A549 (cell line): Measurements from ENCODE around the gene TNS1. TPM values are rescaled to one million over a fixed set of nuclear protein-coding genes. Genes with fewer than 3 reads are reported as not detected.

Experiments
- ATAC-seq, 2 experiments: fragments of 200-7000 bp in 1 of 2; fragments of >200 bp in 1 of 2; cut with Nextera tagmentation in 1 of 2; cut with Tn5 transposase in 1 of 2; 3 replicates each; pipeline versions ENCODE4 v1.8.0 to v1.9.1; 2018 to 2020; ENCODE audit warnings: mild to moderate bottlenecking in 1 of 2, moderate library complexity in 1 of 2
- CTCF ChIA-PET: fragments of 300-600 bp; sonication (Branson Sonifier 250); formaldehyde crosslinking; extraction: SDS; loops from one replicate; lab custom pipeline; 2021; ENCODE audit warnings: antibody characterized with exemption, inconsistent platforms; lab: Yijun Ruan, JAX
- POLR2A ChIA-PET: fragments of 350-600 bp; formaldehyde crosslinking; extraction: SDS; loops from one replicate; lab custom pipeline; 2021; ENCODE audit warnings: antibody characterized with exemption, inconsistent platforms; lab: Yijun Ruan, JAX
- DNase-seq, 2 experiments: peaks; one replicate each; pipeline versions ENCODE4 v3.0.0 to v3.0.0-alpha.2; 2011 to 2016; ENCODE audit warnings: low read depth in 1 of 2, low spot score in 1 of 2
- FAIRE-seq: peaks from 2 replicates; lab custom pipeline; 2011; peaks lifted over from hg19 to GRCh38; lab: Jason Lieb, UNC
- H3K27ac ChIP-seq, 2 experiments: fragments of >200 bp; sonication (Bioruptor Twin); formaldehyde crosslinking; 3 replicates each; pipeline ENCODE4 v1.5.1; 2016 to 2017
- H3K4me1 ChIP-seq: fragments of >200 bp; sonication (Bioruptor Twin); formaldehyde crosslinking; 3 replicates; pipeline ENCODE4 v1.6.1; 2016
- H3K4me2 ChIP-seq: fragments of >200 bp; sonication (Bioruptor Twin); formaldehyde crosslinking; 3 replicates; pipeline ENCODE4 v1.6.1; 2016
- H3K4me3 ChIP-seq: fragments of >200 bp; sonication (Bioruptor Twin); formaldehyde crosslinking; 3 replicates; pipeline ENCODE4 v1.5.1; 2016
- H3K9me3 ChIP-seq: fragments of >200 bp; sonication (Bioruptor Twin); formaldehyde crosslinking; 3 replicates; pipeline ENCODE4 v1.6.1; 2016
- CBX2 ChIP-seq: fragments of 200-600 bp; sonication (generic); IDR thresholded peaks from 2 replicates; pipeline ENCODE4 v1.6.1; 2016; ENCODE audit warnings: low read depth, mild to moderate bottlenecking, borderline replicate concordance
- ELK1 ChIP-seq: fragments of 150-350 bp; IDR thresholded peaks from 2 replicates; pipeline ENCODE4 v1.6.1; 2014; ENCODE audit warnings: low read depth, mild to moderate bottlenecking, low read length
- ESRRA ChIP-seq: fragments of 150-350 bp; IDR thresholded peaks from 2 replicates; pipeline ENCODE4 v1.6.1; 2014; ENCODE audit warnings: mild to moderate bottlenecking, low read length, borderline replicate concordance
- FOXS1 ChIP-seq: fragments of 250-450 bp; sonication (Bioruptor Pico); IDR thresholded peaks from 2 replicates; pipeline ENCODE4 v1.5.0; 2020; ENCODE audit warnings: mild to moderate bottlenecking, moderate library complexity
- HDAC2 ChIP-seq: fragments of 200-600 bp; sonication (generic); IDR thresholded peaks from 2 replicates; pipeline ENCODE4 v1.6.1; 2016
- HES2 ChIP-seq: fragments of >200 bp; sonication (Bioruptor Twin); formaldehyde crosslinking; IDR thresholded peaks from 2 replicates; pipeline ENCODE4 v1.6.1; 2016
- HEYL ChIP-seq: fragments of 250-450 bp; sonication (Bioruptor Pico); IDR thresholded peaks from 2 replicates; pipeline ENCODE4 v1.8.0; 2021; ENCODE audit warnings: mild to moderate bottlenecking, moderate library complexity
- HOXB13 ChIP-seq: fragments of 250-450 bp; sonication (Bioruptor Pico); IDR thresholded peaks from 2 replicates; pipeline ENCODE4 v1.5.0; 2020; ENCODE audit warnings: low read depth, mild to moderate bottlenecking, moderate library complexity
- MAZ ChIP-seq: fragments of 150-350 bp; IDR thresholded peaks from 2 replicates; pipeline ENCODE4 v1.6.1; 2014; ENCODE audit warnings: antibody characterized with exemption, low read depth, low read length, borderline replicate concordance
- NFE2L2 ChIP-seq: fragments of 150-350 bp; conservative IDR thresholded peaks from 2 replicates; pipeline ENCODE4 v1.6.1; 2014; ENCODE audit warnings: low read length
- POLR2A ChIP-seq: IDR thresholded peaks from 2 replicates; pipeline ENCODE4 v1.6.1; 2012; ENCODE audit warnings: mild to moderate bottlenecking, low read length
- RARB ChIP-seq: fragments of 250-450 bp; sonication (Bioruptor Pico); IDR thresholded peaks from 2 replicates; pipeline ENCODE4 v1.8.0; 2021; ENCODE audit warnings: mild to moderate bottlenecking, moderate library complexity
- RFX5 ChIP-seq: fragments of 450-650 bp; IDR thresholded peaks from 2 replicates; pipeline ENCODE4 v1.7.1; 2014; ENCODE audit warnings: antibody characterized with exemption, mild to moderate bottlenecking, moderate library complexity
- SREBF2 ChIP-seq: fragments of 450-650 bp; IDR thresholded peaks from 2 replicates; pipeline ENCODE4 v1.6.1; 2014; ENCODE audit warnings: mild to moderate bottlenecking, moderate library complexity
- ZC3H11A ChIP-seq: fragments of 450-650 bp; IDR thresholded peaks from 2 replicates; pipeline ENCODE4 v1.6.1; 2014; ENCODE audit warnings: antibody characterized with exemption, mild to moderate bottlenecking
- ZFP36 ChIP-seq: fragments of 450-650 bp; IDR thresholded peaks from 2 replicates; pipeline ENCODE4 v1.6.1; 2014; ENCODE audit warnings: borderline replicate concordance; ENCODE audit not compliant: partially characterized antibody
- ZNF302 ChIP-seq: fragments of 250-450 bp; sonication (Bioruptor Pico); IDR thresholded peaks from 2 replicates; pipeline ENCODE4 v1.9.0; 2021; ENCODE audit warnings: inconsistent platforms, mild to moderate bottlenecking, moderate library complexity
- WGBS: methylation state at CpG from one replicate; pipeline ENCODE4 v1.1.6; 2017; ENCODE audit errors: missing lambda C conversion rate; 5-methylcytosine and 5-hydroxymethylcytosine counted together
- polyA plus RNA-seq, 4 experiments: library from polyadenylated mRNA; depleted of rRNA in 3 of 4; stranded (reverse); fragments of >200 nt; fragmentation: RNase III in 1 of 4; extraction: RNeasy Plus Mini Kit Qiagen cat#74134 plus additional on column Dnase treatment in 1 of 4; gene quantifications; 2 replicates in 3 of 4; 3 replicates in 1 of 4; pipeline ENCODE4 v1.2.3, GENCODE V29; 2011 to 2017
- TF ChIP-seq, protein P1 (sequence below): fragments of >200 bp; sonication (Bioruptor Twin); formaldehyde crosslinking; IDR thresholded peaks from 3 replicates; pipeline ENCODE4 v1.6.1; 2016

Gene TNS1
- polyA plus RNA-seq, 2 of the 4 experiments (the other 2 are of a cell fraction): 4.9 to 10.6 TPM

DNA sequence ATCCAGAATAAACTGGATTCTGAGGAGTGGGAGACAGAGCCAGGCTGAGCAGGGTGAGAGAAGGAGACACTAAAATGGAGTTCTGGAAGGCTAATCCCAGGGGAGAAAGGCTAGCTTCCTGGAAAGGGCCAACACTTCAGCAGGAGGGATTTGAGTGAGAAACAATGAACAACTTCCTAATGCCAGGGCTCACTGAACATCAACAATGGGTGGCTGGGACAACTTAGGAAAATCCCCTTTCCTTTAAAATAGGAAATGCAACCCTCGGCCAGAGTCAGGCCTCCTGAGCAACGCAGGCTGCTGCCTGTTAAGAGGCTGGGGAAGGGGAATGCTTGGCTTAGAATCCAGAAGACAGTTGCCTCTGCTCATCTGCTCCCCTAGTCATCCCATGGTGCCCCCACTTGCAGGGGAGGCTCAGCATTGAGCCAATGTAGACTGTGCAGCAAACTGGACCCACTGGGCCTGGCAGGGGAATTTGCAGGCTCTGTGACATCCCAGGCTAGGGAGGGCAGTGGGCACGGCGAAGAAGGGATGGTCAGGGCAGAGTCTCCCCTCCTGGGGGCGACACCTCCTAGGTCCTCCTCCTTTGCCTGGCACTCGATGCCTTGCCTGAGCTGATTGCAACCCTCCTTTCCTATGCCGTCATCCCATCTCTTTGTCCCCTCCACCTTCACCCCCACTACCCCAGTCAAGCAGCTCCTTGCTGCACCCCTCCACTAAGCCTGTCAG, 182.5 kb downstream of the TNS1 start:
- WGBS: 64% methylated on average over 7 of the region's 7 CpGs
- CTCF ChIA-PET: interaction anchor here (0.6 to 1.5 kb wide), 4 partner anchors 32 to 1055 kb away, joined by 3 to 4 read pairs (median 3); no protein-coding TSS in a partner anchor
- no peaks in the 10 kb centered on the region for H3K4me1 ChIP-seq
- H3K27ac ChIP-seq: no peak overlapping the region
- FAIRE-seq (no peak), DNase-seq (no peak), ATAC-seq (peak in 1 of 2 experiments; percentile 13; a peak in 1 of 6 replicates)
- TF ChIP-seq CBX2 (no peak), ZC3H11A (no peak), POLR2A (no peak), ELK1 (no peak), ZNF302 (CRISPR knock-in tag) (no peak), HES2 (no peak), ZFP36 (no peak)
- no peaks in the 10 kb centered on the region for H3K9me3 ChIP-seq
- no peak overlapping the region for H3K4me3 ChIP-seq
- POLR2A ChIA-PET: no interaction called here
- H3K4me2 ChIP-seq: no peak overlapping the region

GRCh38 chr2:217818293-217818850, 184.4 kb downstream of the TNS1 start:
- TF ChIP-seq, protein P1, sequence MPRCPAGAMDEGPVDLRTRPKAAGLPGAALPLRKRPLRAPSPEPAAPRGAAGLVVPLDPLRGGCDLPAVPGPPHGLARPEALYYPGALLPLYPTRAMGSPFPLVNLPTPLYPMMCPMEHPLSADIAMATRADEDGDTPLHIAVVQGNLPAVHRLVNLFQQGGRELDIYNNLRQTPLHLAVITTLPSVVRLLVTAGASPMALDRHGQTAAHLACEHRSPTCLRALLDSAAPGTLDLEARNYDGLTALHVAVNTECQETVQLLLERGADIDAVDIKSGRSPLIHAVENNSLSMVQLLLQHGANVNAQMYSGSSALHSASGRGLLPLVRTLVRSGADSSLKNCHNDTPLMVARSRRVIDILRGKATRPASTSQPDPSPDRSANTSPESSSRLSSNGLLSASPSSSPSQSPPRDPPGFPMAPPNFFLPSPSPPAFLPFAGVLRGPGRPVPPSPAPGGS: no peak
- TF ChIP-seq MAZ: no peak
- no peak for DNase-seq
- no peak overlapping the region for H3K27ac ChIP-seq
- H3K9me3 ChIP-seq: no peaks in the 10 kb centered on the region
- no peak overlapping the region for H3K4me2 ChIP-seq
- 90% methylated on average over 8 of the region's 19 CpGs for WGBS
- no peak overlapping the region for H3K4me3 ChIP-seq
- H3K4me1 ChIP-seq: no peaks in the 10 kb centered on the region
- no peak for ATAC-seq
- CTCF ChIA-PET: interaction anchor here (0.8 to 1.2 kb wide), 2 partner anchors 12 to 32 kb away, joined by 3 read pairs; no protein-coding TSS in a partner anchor
- POLR2A ChIA-PET: no interaction called here
- FAIRE-seq: no peak

DNA sequence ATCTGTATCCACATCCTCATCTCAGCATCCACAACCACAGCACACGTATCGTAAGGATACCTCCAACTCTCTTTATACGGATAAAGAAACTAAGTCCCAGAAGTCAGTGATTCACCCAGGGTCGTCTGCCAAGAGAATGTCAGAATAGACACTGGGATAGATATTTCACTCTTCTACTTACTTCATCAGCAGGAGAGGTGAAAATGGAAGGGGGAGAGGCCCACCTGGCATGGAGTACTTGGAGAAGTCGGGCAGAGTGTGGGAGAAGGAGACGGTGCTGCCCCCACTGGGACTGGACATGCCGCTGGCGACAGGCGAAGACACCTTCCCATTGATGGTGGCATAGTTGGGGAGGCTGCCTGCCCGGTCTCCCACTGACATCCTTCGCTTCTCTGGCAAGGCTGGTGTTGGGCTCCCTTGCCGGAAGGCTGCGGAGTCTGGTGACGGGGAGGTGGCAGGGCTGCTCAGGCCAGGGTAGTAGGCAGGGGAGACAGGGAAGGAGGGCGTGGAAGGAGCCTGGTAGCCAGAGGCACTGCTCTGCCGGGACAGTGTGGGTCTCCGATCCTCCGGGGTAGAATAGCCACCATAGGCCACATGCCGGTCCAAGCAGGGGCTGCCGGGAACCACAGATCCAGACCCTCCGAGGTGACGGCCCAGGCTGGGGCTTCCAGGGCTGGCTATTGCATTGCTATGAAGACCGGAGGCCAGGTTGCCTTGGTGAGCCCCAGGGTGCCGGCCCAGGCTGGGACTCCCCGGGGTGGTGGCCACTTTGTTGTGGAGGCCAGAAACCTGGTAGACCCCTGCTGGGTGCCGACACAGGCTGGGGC, 185.1 kb downstream of the TNS1 start:
- H3K4me1 ChIP-seq: no peaks in the 10 kb centered on the region
- TF ChIP-seq ESRRA (no peak), SREBF2 (no peak), NFE2L2 (no peak), HDAC2 (no peak), FOXS1 (CRISPR knock-in tag) (no peak), HOXB13 (no peak), HEYL (CRISPR knock-in tag) (no peak), RFX5 (no peak), RARB (CRISPR knock-in tag) (no peak)
- TF ChIP-seq, all 56 proteins: peak for 0
- DNase-seq: no peak
- ChIA-PET POLR2A (no interaction called here), CTCF (interaction anchor here (0.8 to 1.2 kb wide), 2 partner anchors 11 to 32 kb away, joined by 3 read pairs; no protein-coding TSS in a partner anchor)
- Histone ChIP-seq H3K9me3 (no peaks in the 10 kb centered on the region), H3K4me2 (no peak overlapping the region), H3K27ac (no peak overlapping the region), H3K4me3 (no peak overlapping the region)
- 82% methylated on average over 20 of the region's 26 CpGs for WGBS
- ATAC-seq: no peak
- FAIRE-seq: no peak
